ENCODE results near the gene BUD23. TPM values are rescaled to one million over a fixed set of nuclear protein-coding genes. Genes with fewer than 3 reads are reported as not detected.

BUD23 gene
- total and polyA plus RNA-seq, 3 donors from 2014 or later: 231 to 252 (median 241) TPM

GRCh38 chr7:73730485-73730884 lies 47.1 kb downstream of the BUD23 start:
- H3K4me1 ChIP-seq: no peaks in the 10 kb centered on the region
- no peaks in the 10 kb centered on the region for H3K9me3 ChIP-seq
- no peak overlapping the region for H3K4me3 ChIP-seq
- no peak overlapping the region for H3K27ac ChIP-seq
- intact Hi-C loops (cut with DNase I; ENCODE audit: low total_unique reads): no loop called here
- WGBS, 2 donors: 39 to 51% methylated on average over 3 of the region's 3 CpGs
- no peaks in the 10 kb centered on the region for H3K36me3 ChIP-seq (ENCODE audit: low read depth, missing control alignments)
- no peaks in the 10 kb centered on the region for H3K27me3 ChIP-seq
- DNase-seq: no peak
- TF ChIP-seq CTCF (IDR thresholded peaks at IDR 0.05) (no peak), POLR2A (IDR thresholded peaks at IDR 0.05) (no peak)

- Histone ChIP-seq H3K36me3 (ENCODE audit: low read depth, missing control alignments) (no peaks in the 10 kb centered on the region), H3K27ac (no peak overlapping the region), H3K4me3 (no peak overlapping the region), H3K27me3 (no peaks in the 10 kb centered on the region), H3K4me1 (peaks cover 1% of the 10 kb centered on the region), H3K9me3 (no peaks in the 10 kb centered on the region)
- intact Hi-C loops (cut with DNase I; ENCODE audit: low total_unique reads): no loop called here
- WGBS, 2 donors: 72 to 81% methylated on average over 2 of the region's 2 CpGs
- no peak for DNase-seq
- no peak for TF ChIP-seq CTCF (IDR thresholded peaks at IDR 0.05)
- TF ChIP-seq POLR2A (IDR thresholded peaks at IDR 0.05): no peak
Measured at GRCh38 chr7:73732397-73732796, 49.0 kb downstream of the BUD23 start.

- 66 to 70% methylated on average over 11 to 16 of the region's 16 CpGs for WGBS, 2 donors
- Histone ChIP-seq H3K9me3 (no peaks in the 10 kb centered on the region), H3K4me3 (no peak overlapping the region), H3K27me3 (no peaks in the 10 kb centered on the region), H3K27ac (peak overlapping the region in 1 of 2 donors; percentile 39), H3K36me3 (ENCODE audit: low read depth, missing control alignments) (no peaks in the 10 kb centered on the region), H3K4me1 (peaks cover 10% of the 10 kb centered on the region)
- intact Hi-C loops (cut with DNase I; ENCODE audit: low total_unique reads): no loop called here
- peak; percentile 89 for DNase-seq
- peak; percentile 65 to 71 (median 70) for TF ChIP-seq CTCF (IDR thresholded peaks at IDR 0.05)
- TF ChIP-seq POLR2A (IDR thresholded peaks at IDR 0.05): no peak
Measured at GRCh38 chr7:73734619-73735527, 51.5 kb downstream of the BUD23 start.

GRCh38 chr7:73735528-73735905 lies 52.1 kb downstream of the BUD23 start:
- Histone ChIP-seq H3K27me3 (no peaks in the 10 kb centered on the region), H3K4me1 (peaks cover 10% of the 10 kb centered on the region), H3K9me3 (no peaks in the 10 kb centered on the region), H3K36me3 (ENCODE audit: low read depth, missing control alignments) (no peaks in the 10 kb centered on the region), H3K4me3 (no peak overlapping the region), H3K27ac (no peak overlapping the region)
- TF ChIP-seq POLR2A (IDR thresholded peaks at IDR 0.05) (no peak), CTCF (IDR thresholded peaks at IDR 0.05) (no peak)
- intact Hi-C loops (cut with DNase I; ENCODE audit: low total_unique reads): no loop called here
- DNase-seq: no peak
- 98 to 100% methylated on average over 3 to 8 of the region's 8 CpGs for WGBS, 2 donors
